GM18517 (cell line): ENCODE measurements around the gene SH2D7.
A peak's percentile ranks its signal among the peaks of the same experiment; 100 is the strongest.

Source experiments
- ATAC-seq: cut with Tn5 transposase; IDR thresholded peaks from one replicate; pipeline ENCODE4 v1.9.1; 2021; ENCODE audit warnings: mild to moderate bottlenecking, moderate library complexity; ENCODE audit not compliant: unreplicated experiment

SH2D7 gene

GRCh38 chr15:78102211-78102610, 9.8 kb downstream of the SH2D7 start:
- ATAC-seq = no peak

- no peak for ATAC-seq
Measured at GRCh38 chr15:78102741-78103140, 10.4 kb downstream of the SH2D7 start.

GRCh38 chr15:78103406-78104118, 11.2 kb downstream of the SH2D7 start:
- peak; percentile 68 for ATAC-seq

- no peak for ATAC-seq
Measured at GRCh38 chr15:78104119-78104479, 11.7 kb downstream of the SH2D7 start.

GRCh38 chr15:78104566-78105475, 12.5 kb downstream of the SH2D7 start:
- ATAC-seq = no peak

GRCh38 chr15:78105476-78106241, 13.3 kb downstream of the SH2D7 start:
- ATAC-seq = no peak

GRCh38 chr15:78107471-78107870, 15.1 kb downstream of the SH2D7 start:
- no peak for ATAC-seq

- no peak for ATAC-seq
Measured at GRCh38 chr15:78108300-78109084, 16.1 kb downstream of the SH2D7 start.

GRCh38 chr15:78109156-78109555, 16.8 kb downstream of the SH2D7 start:
- no peak for ATAC-seq

- ATAC-seq = no peak
Measured at GRCh38 chr15:78110096-78110495, 17.7 kb downstream of the SH2D7 start.

GRCh38 chr15:78110916-78111475, 18.6 kb downstream of the SH2D7 start:
- ATAC-seq = no peak

GRCh38 chr15:78111788-78112187, 19.4 kb downstream of the SH2D7 start:
- ATAC-seq = no peak

- ATAC-seq = no peak
Measured at GRCh38 chr15:78112551-78112950, 20.2 kb downstream of the SH2D7 start.

GRCh38 chr15:78120523-78120922, 28.2 kb downstream of the SH2D7 start:
- no peak for ATAC-seq

- ATAC-seq = no peak
Measured at GRCh38 chr15:78125267-78125666, 32.9 kb downstream of the SH2D7 start.

GRCh38 chr15:78127882-78128281, 35.5 kb downstream of the SH2D7 start:
- no peak for ATAC-seq

- ATAC-seq = no peak
Measured at GRCh38 chr15:78129077-78129750, 36.9 kb downstream of the SH2D7 start.

GRCh38 chr15:78129751-78130287, 37.5 kb downstream of the SH2D7 start:
- ATAC-seq = no peak

- ATAC-seq = peak; percentile 28
Measured at GRCh38 chr15:78130466-78131294, 38.3 kb downstream of the SH2D7 start.
